ENCODE results near the gene NELL1. TPM values are rescaled to one million over a fixed set of nuclear protein-coding genes. Genes with fewer than 3 reads are reported as not detected.

Gene NELL1
- total and polyA plus RNA-seq, 2 experiments from 2014 or later: 1.6 TPM; not detected in 1

- no peak for TF ChIP-seq ZNF462 (CRISPR knock-in tag; IDR thresholded peaks at IDR 0.05)
- no peak for TF ChIP-seq CREB1 (CRISPR knock-in tag; IDR thresholded peaks at IDR 0.05; ENCODE audit: low read depth)
- TF ChIP-seq EZH2 (IDR thresholded peaks at IDR 0.05; ENCODE audit: low read depth, unreplicated experiment): no peak
- TF ChIP-seq JUNB (IDR thresholded peaks at IDR 0.05; ENCODE audit: unreplicated experiment): no peak
- TF ChIP-seq EZH2phosphoT487 (IDR thresholded peaks at IDR 0.05; ENCODE audit: unreplicated experiment): no peak
Observed at GRCh38 chr11:21148376-21148775, 479.0 kb downstream of the NELL1 start (continued).

GRCh38 chr11:21160140-21160539 lies 490.8 kb downstream of the NELL1 start:
- Histone ChIP-seq H3K27me3 (ENCODE audit: insufficient read depth) (no peaks in the 10 kb centered on the region), H3F3A (replicated peaks; ENCODE audit: low read depth) (no peaks in the 10 kb centered on the region), H3K79me2 (replicated peaks; ENCODE audit: insufficient read depth) (no peaks in the 10 kb centered on the region), H3K4me1 (ENCODE audit: insufficient read depth) (no peaks in the 10 kb centered on the region), H3K27ac (ENCODE audit: low read depth) (no peak overlapping the region), H3K4me2 (no peak overlapping the region), H3K4me3 (no peak overlapping the region), H3K9me2 (ENCODE audit: insufficient read depth) (no peaks in the 10 kb centered on the region; the same call in 1 of the 2 replicates), H2AFZ (0 out of 2 replicates have a peak overlapping the region, but pooled peaks have one; percentile 34), H3K36me3 (ENCODE audit: insufficient read depth) (no peaks in the 10 kb centered on the region), H4K20me1 (replicated peaks; ENCODE audit: insufficient read depth) (no peaks in the 10 kb centered on the region)
- Mint-ChIP-seq H3K27me3 (ENCODE audit: insufficient read depth, low read depth, poor library complexity) (peaks cover 2% of the 10 kb centered on the region), H3K9me3 (no peaks in the 10 kb centered on the region), H3K36me3 (ENCODE audit: low read depth) (no peaks in the 10 kb centered on the region), H3K4me3 (no peak overlapping the region), H3K27ac (no peak overlapping the region), H3K4me1 (no peaks in the 10 kb centered on the region)
- DNase-seq (ENCODE audit: low spot score) (no peak), ATAC-seq (no peak)
- no peak for TF ChIP-seq ZNF331 (CRISPR knock-in tag; IDR thresholded peaks at IDR 0.05; ENCODE audit: low read depth)
- no peak for TF ChIP-seq REST (IDR thresholded peaks at IDR 0.05; ENCODE audit: unreplicated experiment)
- no peak for TF ChIP-seq EZH2 (IDR thresholded peaks at IDR 0.05; ENCODE audit: low read depth, unreplicated experiment)
- no peak for TF ChIP-seq JUNB (IDR thresholded peaks at IDR 0.05; ENCODE audit: unreplicated experiment)
- TF ChIP-seq CREB1 (CRISPR knock-in tag; IDR thresholded peaks at IDR 0.05; ENCODE audit: low read depth): no peak

Data from GM23338 (cell line).